ENCODE measurements around the gene MAB21L4. TPM values are rescaled to one million over a fixed set of nuclear protein-coding genes. Genes with fewer than 3 reads are reported as not detected.
"Not testable (repeated sequence)": the region's sequence is repeated elsewhere in the genome, so short reads cannot be mapped to it uniquely, and the experiment has no call there.

MAB21L4 gene
- polyA plus RNA-seq, 1 donor, result 25.7 TPM

GRCh38 chr2:240851078-240851991 is 44.6 kb downstream of the MAB21L4 start:
- H3K4me1 ChIP-seq (ENCODE audit: control insufficient read depth, insufficient read depth, low read length), result peaks cover 3% of the 10 kb centered on the region
- H3K27me3 ChIP-seq (ENCODE audit: control insufficient read depth, insufficient read depth, low read length), result no peaks in the 10 kb centered on the region
- H3K4me3 ChIP-seq (ENCODE audit: low read length), result no peak overlapping the region
- peak; percentile 68 to 77 for DNase-seq
- no peaks in the 10 kb centered on the region for H3K36me3 ChIP-seq (ENCODE audit: control insufficient read depth, insufficient read depth, low read length)
- no peak overlapping the region for H3K27ac ChIP-seq (ENCODE audit: low read length)
- peaks cover 4% of the 10 kb centered on the region for H3K9me3 ChIP-seq (ENCODE audit: control insufficient read depth, low read depth, low read length)
- WGBS (ENCODE audit: insufficient coverage, low lambda C conversion rate), result no CpG with 5 or more reads among the region's 33 CpGs

- Histone ChIP-seq H3K4me3 (ENCODE audit: low read length) (no peak overlapping the region), H3K9me3 (ENCODE audit: control insufficient read depth, low read depth, low read length) (peaks cover 4% of the 10 kb centered on the region), H3K4me1 (ENCODE audit: control insufficient read depth, insufficient read depth, low read length) (peaks cover 5% of the 10 kb centered on the region), H3K27me3 (ENCODE audit: control insufficient read depth, insufficient read depth, low read length) (no peaks in the 10 kb centered on the region), H3K27ac (ENCODE audit: low read length) (no peak overlapping the region), H3K36me3 (ENCODE audit: control insufficient read depth, insufficient read depth, low read length) (no peaks in the 10 kb centered on the region)
- 40% methylated on average over 1 of the region's 11 CpGs for WGBS (ENCODE audit: insufficient coverage, low lambda C conversion rate)
- no peak for DNase-seq
Measured at GRCh38 chr2:240850756-240851077, 45.2 kb downstream of the MAB21L4 start.

GRCh38 chr2:240850026-240850425 is 45.9 kb downstream of the MAB21L4 start:
- WGBS (ENCODE audit: insufficient coverage, low lambda C conversion rate), result no CpG with 5 or more reads among the region's 11 CpGs
- DNase-seq, result no peak
- no peak overlapping the region for H3K27ac ChIP-seq (ENCODE audit: low read length)

GRCh38 chr2:240848900-240849680 is 46.9 kb downstream of the MAB21L4 start:
- Histone ChIP-seq H3K4me1 (ENCODE audit: control insufficient read depth, insufficient read depth, low read length) (peaks cover 5% of the 10 kb centered on the region), H3K27ac (ENCODE audit: low read length) (no peak overlapping the region), H3K4me3 (ENCODE audit: low read length) (no peak overlapping the region), H3K27me3 (ENCODE audit: control insufficient read depth, insufficient read depth, low read length) (peaks cover 2% of the 10 kb centered on the region), H3K36me3 (ENCODE audit: control insufficient read depth, insufficient read depth, low read length) (no peaks in the 10 kb centered on the region), H3K9me3 (ENCODE audit: control insufficient read depth, low read depth, low read length) (no peaks in the 10 kb centered on the region)
- no CpG with 5 or more reads among the region's 12 CpGs for WGBS (ENCODE audit: insufficient coverage, low lambda C conversion rate)
- DNase-seq, result no peak

More at GRCh38 chr2:240850026-240850425, 45.9 kb downstream of the MAB21L4 start:
- H3K9me3 ChIP-seq (ENCODE audit: control insufficient read depth, low read depth, low read length), result no peaks in the 10 kb centered on the region
- no peak overlapping the region for H3K4me3 ChIP-seq (ENCODE audit: low read length)
- peaks cover 5% of the 10 kb centered on the region for H3K4me1 ChIP-seq (ENCODE audit: control insufficient read depth, insufficient read depth, low read length)
- no peaks in the 10 kb centered on the region for H3K27me3 ChIP-seq (ENCODE audit: control insufficient read depth, insufficient read depth, low read length)
- no peaks in the 10 kb centered on the region for H3K36me3 ChIP-seq (ENCODE audit: control insufficient read depth, insufficient read depth, low read length)

- no CpG with 5 or more reads among the region's 13 CpGs for WGBS (ENCODE audit: insufficient coverage, low lambda C conversion rate)
- DNase-seq, result no peak
- Histone ChIP-seq H3K36me3 (ENCODE audit: control insufficient read depth, insufficient read depth, low read length) (no peaks in the 10 kb centered on the region), H3K27me3 (ENCODE audit: control insufficient read depth, insufficient read depth, low read length) (peaks cover 2% of the 10 kb centered on the region), H3K27ac (ENCODE audit: low read length) (no peak overlapping the region), H3K9me3 (ENCODE audit: control insufficient read depth, low read depth, low read length) (no peaks in the 10 kb centered on the region), H3K4me1 (ENCODE audit: control insufficient read depth, insufficient read depth, low read length) (peaks cover 5% of the 10 kb centered on the region), H3K4me3 (ENCODE audit: low read length) (no peak overlapping the region)
Measured at GRCh38 chr2:240847817-240848216, 48.1 kb downstream of the MAB21L4 start.

- Histone ChIP-seq H3K4me1 (ENCODE audit: control insufficient read depth, insufficient read depth, low read length) (peaks cover 5% of the 10 kb centered on the region), H3K27ac (ENCODE audit: low read length) (no peak overlapping the region), H3K27me3 (ENCODE audit: control insufficient read depth, insufficient read depth, low read length) (peaks cover 5% of the 10 kb centered on the region), H3K36me3 (ENCODE audit: control insufficient read depth, insufficient read depth, low read length) (no peaks in the 10 kb centered on the region), H3K4me3 (ENCODE audit: low read length) (no peak overlapping the region), H3K9me3 (ENCODE audit: control insufficient read depth, low read depth, low read length) (no peaks in the 10 kb centered on the region)
- DNase-seq, result no peak
- no CpG with 5 or more reads among the region's 5 CpGs for WGBS (ENCODE audit: insufficient coverage, low lambda C conversion rate)
Measured at GRCh38 chr2:240846873-240847595, 48.9 kb downstream of the MAB21L4 start.

- H3K4me3 ChIP-seq (ENCODE audit: low read length); H3K36me3 ChIP-seq (ENCODE audit: control insufficient read depth, insufficient read depth, low read length); H3K9me3 ChIP-seq (ENCODE audit: control insufficient read depth, low read depth, low read length); H3K4me1 ChIP-seq (ENCODE audit: control insufficient read depth, insufficient read depth, low read length); H3K27ac ChIP-seq (ENCODE audit: low read length); H3K27me3 ChIP-seq (ENCODE audit: control insufficient read depth, insufficient read depth, low read length): not testable (repeated sequence)
- DNase-seq, result peak in 1 of 2 donors; percentile 28
- no CpG with 5 or more reads among the region's 2 CpGs for WGBS (ENCODE audit: insufficient coverage, low lambda C conversion rate)
Measured at GRCh38 chr2:240846309-240846708, 49.6 kb downstream of the MAB21L4 start.

GRCh38 chr2:240840435-240841060 is 55.4 kb downstream of the MAB21L4 start:
- Histone ChIP-seq H3K9me3 (ENCODE audit: control insufficient read depth, low read depth, low read length) (no peaks in the 10 kb centered on the region), H3K4me1 (ENCODE audit: control insufficient read depth, insufficient read depth, low read length) (no peaks in the 10 kb centered on the region), H3K36me3 (ENCODE audit: control insufficient read depth, insufficient read depth, low read length) (no peaks in the 10 kb centered on the region), H3K27ac (ENCODE audit: low read length) (no peak overlapping the region), H3K27me3 (ENCODE audit: control insufficient read depth, insufficient read depth, low read length) (peaks cover 18% of the 10 kb centered on the region), H3K4me3 (ENCODE audit: low read length) (no peak overlapping the region)
- peak; percentile 44 to 58 for DNase-seq
- WGBS (ENCODE audit: insufficient coverage, low lambda C conversion rate), result no CpG with 5 or more reads among the region's 9 CpGs

- Histone ChIP-seq H3K4me1 (ENCODE audit: control insufficient read depth, insufficient read depth, low read length) (no peaks in the 10 kb centered on the region), H3K27me3 (ENCODE audit: control insufficient read depth, insufficient read depth, low read length) (peaks cover 17% of the 10 kb centered on the region), H3K9me3 (ENCODE audit: control insufficient read depth, low read depth, low read length) (no peaks in the 10 kb centered on the region), H3K4me3 (ENCODE audit: low read length) (no peak overlapping the region), H3K36me3 (ENCODE audit: control insufficient read depth, insufficient read depth, low read length) (no peaks in the 10 kb centered on the region), H3K27ac (ENCODE audit: low read length) (no peak overlapping the region)
- WGBS (ENCODE audit: insufficient coverage, low lambda C conversion rate), result no CpG with 5 or more reads among the region's 28 CpGs
- DNase-seq, result no peak
Measured at GRCh38 chr2:240839152-240840143, 56.5 kb downstream of the MAB21L4 start.

All from large intestine (tissue), 3 donors.